Activated CD8-positive, alpha-beta T cell treated with anti-CD3 and anti-CD28 coated beads for 36 hours (primary cell): ENCODE results near the gene VPS25. TPM values are rescaled to one million over a fixed set of nuclear protein-coding genes. Genes with fewer than 3 reads are reported as not detected.

Experiments used
- ATAC-seq: fragments of 200-7000 bp; cut with Tn5 transposase; one replicate; pipeline ENCODE4 v1.10.0; 2021; ENCODE audit warnings: mild to moderate bottlenecking, moderate library complexity
- CTCF ChIA-PET: fragments of 350-600 bp; sonication (Branson Sonifier 250); formaldehyde crosslinking; loops from one replicate; lab custom pipeline; 2021; ENCODE audit warnings: antibody characterized with exemption; lab: Charles Lee
- POLR2A ChIA-PET: fragments of 350-600 bp; sonication (Branson Sonifier 250); formaldehyde crosslinking; loops from one replicate; lab custom pipeline; 2021; ENCODE audit warnings: antibody characterized with exemption; lab: Charles Lee
- DNase-seq: peaks from one replicate; pipeline ENCODE4 v3.0.0-alpha.2; 2020
- H3K27ac Mint-ChIP-seq: one replicate; pipeline ENCODE4 v1.8.0; 2021; ENCODE audit warnings: mild to moderate bottlenecking, mixed read lengths
- H3K27me3 Mint-ChIP-seq: one replicate; pipeline ENCODE4 v1.8.0; 2021; ENCODE audit warnings: mixed read lengths
- H3K36me3 Mint-ChIP-seq: one replicate; pipeline ENCODE4 v1.8.0; 2021; ENCODE audit warnings: low read depth, mixed read lengths
- H3K4me1 Mint-ChIP-seq: one replicate; pipeline ENCODE4 v1.8.0; 2021; ENCODE audit warnings: low read depth, mixed read lengths
- H3K4me3 Mint-ChIP-seq: one replicate; pipeline ENCODE4 v1.8.0; 2021; ENCODE audit warnings: mild to moderate bottlenecking, moderate library complexity, mixed read lengths
- H3K9me3 Mint-ChIP-seq: one replicate; pipeline ENCODE4 v1.8.0; 2021; ENCODE audit warnings: mixed read lengths
- intact Hi-C: fragments of 100-400 bp; cut with micrococcal nuclease; formaldehyde crosslinking; loops from one replicate; pipeline ENCODE4 v1.10.0; 2022
- total RNA-seq, 2 experiments: library from RNA; stranded (reverse); gene quantifications; one replicate each; pipeline ENCODE4 v1.2.3, GENCODE V29; 2021
- TF ChIP-seq, protein P1 (sequence below): fragments of 200-600 bp; IDR thresholded peaks from one replicate; pipeline ENCODE4 v1.8.0; 2022; ENCODE audit warnings: antibody characterized with exemption, mild to moderate bottlenecking

The VPS25 gene
- total RNA-seq, 2 experiments from 2014 or later: 63.4 to 67.2 TPM

DNA sequence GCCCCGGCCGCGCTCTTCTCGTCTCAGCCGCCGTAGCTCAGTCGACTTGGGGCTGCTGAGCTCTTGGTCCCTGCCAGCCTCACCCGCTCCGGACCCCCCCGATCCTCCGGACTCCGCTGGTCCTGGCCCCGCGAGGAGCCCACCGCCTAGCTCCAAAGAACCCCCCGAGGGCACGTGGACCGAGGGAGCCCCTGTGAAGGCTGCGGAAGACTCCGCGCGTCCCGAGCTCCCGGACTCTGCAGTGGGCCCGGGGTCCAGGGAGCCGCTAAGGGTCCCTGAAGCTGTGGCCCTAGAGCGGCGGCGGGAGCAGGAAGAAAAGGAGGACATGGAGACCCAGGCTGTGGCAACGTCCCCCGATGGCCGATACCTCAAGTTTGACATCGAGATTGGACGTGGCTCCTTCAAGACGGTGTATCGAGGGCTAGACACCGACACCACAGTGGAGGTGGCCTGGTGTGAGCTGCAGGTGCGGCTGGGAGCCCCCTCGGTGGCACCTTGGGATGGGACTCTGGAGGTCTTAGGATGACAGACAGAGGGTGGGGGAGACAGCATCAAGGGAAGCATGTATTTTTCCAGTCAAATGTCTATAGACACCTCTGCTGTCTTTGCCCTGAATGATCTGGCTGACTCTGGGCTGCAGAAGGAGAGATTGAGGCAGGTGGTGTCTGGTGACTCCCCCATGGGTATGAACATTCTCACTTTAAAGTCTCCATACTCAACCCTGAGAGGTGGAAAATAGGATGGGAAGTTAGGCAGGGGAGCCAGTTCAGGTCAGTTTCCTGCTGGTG, 7.8 kb downstream of the VPS25 start:
- peaks cover 43% of the 10 kb centered on the region for H3K27me3 Mint-ChIP-seq
- POLR2A ChIA-PET: interaction anchor here (0.7 to 4.5 kb wide), 5 partner anchors 7 to 203 kb away, joined by 3 to 22 read pairs (median 4); partner anchors contain the start of genes CNTD1, COA3 and VPS25
- ATAC-seq: no peak
- CTCF ChIA-PET: interaction anchor here (0.8 kb wide), 1 partner anchor 202 kb away, joined by 3 read pairs; no protein-coding TSS in a partner anchor
- peaks cover 20% of the 10 kb centered on the region for H3K36me3 Mint-ChIP-seq
- TF ChIP-seq, protein P1, sequence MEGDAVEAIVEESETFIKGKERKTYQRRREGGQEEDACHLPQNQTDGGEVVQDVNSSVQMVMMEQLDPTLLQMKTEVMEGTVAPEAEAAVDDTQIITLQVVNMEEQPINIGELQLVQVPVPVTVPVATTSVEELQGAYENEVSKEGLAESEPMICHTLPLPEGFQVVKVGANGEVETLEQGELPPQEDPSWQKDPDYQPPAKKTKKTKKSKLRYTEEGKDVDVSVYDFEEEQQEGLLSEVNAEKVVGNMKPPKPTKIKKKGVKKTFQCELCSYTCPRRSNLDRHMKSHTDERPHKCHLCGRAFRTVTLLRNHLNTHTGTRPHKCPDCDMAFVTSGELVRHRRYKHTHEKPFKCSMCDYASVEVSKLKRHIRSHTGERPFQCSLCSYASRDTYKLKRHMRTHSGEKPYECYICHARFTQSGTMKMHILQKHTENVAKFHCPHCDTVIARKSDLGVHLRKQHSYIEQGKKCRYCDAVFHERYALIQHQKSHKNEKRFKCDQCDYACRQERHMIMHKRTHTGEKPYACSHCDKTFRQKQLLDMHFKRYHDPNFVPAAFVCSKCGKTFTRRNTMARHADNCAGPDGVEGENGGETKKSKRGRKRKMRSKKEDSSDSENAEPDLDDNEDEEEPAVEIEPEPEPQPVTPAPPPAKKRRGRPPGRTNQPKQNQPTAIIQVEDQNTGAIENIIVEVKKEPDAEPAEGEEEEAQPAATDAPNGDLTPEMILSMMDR: no peak
- DNase-seq: no peak
- H3K9me3 Mint-ChIP-seq: no peaks in the 10 kb centered on the region
- no peak overlapping the region for H3K27ac Mint-ChIP-seq
- peaks cover 22% of the 10 kb centered on the region for H3K4me1 Mint-ChIP-seq
- intact Hi-C loops: no loop called here
- no peak overlapping the region for H3K4me3 Mint-ChIP-seq

DNA sequence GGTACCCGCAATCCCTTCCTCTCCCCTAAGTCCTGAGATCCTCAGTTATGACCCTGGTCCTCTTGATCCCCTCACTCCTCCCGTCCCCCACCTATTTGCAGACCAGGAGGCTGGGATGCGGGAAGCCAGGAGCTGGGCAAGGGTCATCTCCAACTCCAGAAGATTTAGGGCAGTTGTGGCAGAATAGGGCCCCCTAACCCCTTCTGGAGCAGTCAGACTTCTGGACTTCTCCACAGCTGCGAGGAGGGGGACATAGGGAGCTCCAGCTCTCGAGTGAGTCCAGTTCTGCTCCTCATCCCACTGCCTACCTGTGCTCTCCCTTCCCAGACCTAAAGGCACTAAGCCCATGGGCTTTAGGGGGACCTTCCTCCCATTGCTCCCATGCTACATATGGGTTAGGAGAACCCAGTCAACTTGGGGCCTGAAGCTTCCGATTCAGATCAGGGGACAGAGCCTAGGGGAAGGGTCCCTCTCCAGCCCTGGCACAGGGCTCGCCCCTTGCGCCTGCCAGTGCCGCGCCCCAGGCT, 8.5 kb downstream of the VPS25 start:
- TF ChIP-seq, protein P1: no peak
- Mint-ChIP-seq H3K36me3 (peaks cover 18% of the 10 kb centered on the region), H3K27me3 (peaks cover 48% of the 10 kb centered on the region), H3K27ac (no peak overlapping the region), H3K9me3 (no peaks in the 10 kb centered on the region), H3K4me1 (peaks cover 22% of the 10 kb centered on the region), H3K4me3 (no peak overlapping the region)
- POLR2A ChIA-PET: interaction anchor here (1.2 to 4.5 kb wide), 4 partner anchors 8 to 16 kb away, joined by 3 to 22 read pairs (median 4); partner anchors contain the start of genes CNTD1, COA3 and VPS25
- ATAC-seq (no peak), DNase-seq (no peak)
- CTCF ChIA-PET: no interaction called here
- intact Hi-C loops: no loop called here

DNA sequence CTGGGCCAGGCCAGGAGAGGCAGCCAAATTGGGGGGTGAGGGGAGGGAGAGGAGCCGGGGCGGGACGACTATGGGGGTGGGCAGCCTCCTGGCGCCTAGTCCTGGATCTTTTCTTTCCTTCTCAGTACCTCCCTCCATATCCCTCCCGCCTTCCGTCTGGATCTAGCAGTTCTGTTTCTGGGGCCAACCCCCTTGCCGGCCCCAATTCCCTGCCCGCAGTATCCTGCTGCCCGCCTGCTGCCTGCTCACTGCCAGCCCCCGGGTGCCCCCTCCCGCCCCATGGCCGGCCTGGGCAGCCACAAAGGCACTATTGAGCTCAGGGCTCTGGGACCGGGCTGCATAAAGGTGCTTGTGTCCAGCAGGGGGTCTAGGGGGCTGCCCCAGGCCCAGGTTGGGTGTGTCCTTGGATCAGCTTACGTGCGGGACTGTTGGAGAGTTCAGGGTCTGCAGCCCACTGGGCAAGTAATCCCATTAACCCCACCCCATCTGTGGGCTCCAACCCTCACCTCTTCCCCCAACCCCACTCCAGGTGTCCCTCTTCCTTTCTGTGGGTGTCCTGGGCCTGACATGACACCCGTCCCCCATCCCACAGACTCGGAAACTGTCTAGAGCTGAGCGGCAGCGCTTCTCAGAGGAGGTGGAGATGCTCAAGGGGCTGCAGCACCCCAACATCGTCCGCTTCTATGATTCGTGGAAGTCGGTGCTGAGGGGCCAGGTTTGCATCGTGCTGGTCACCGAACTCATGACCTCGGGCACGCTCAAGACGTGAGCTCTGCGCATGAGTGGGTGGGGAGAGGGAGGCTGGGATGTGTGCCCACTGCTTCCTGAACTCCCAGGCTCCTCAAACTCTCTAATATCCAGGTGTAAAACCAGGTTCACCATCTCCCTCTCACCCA, 9.2 kb downstream of the VPS25 start:
- POLR2A ChIA-PET: interaction anchor here (0.6 to 4.5 kb wide), 6 partner anchors 9 to 779 kb away, joined by 3 to 22 read pairs (median 4); partner anchors contain the start of genes CNTD1, COA3 and VPS25
- DNase-seq: no peak
- ATAC-seq: peak; percentile 20
- Mint-ChIP-seq H3K4me1 (peaks cover 22% of the 10 kb centered on the region), H3K27ac (no peak overlapping the region), H3K4me3 (no peak overlapping the region), H3K27me3 (peaks cover 52% of the 10 kb centered on the region), H3K36me3 (peaks cover 18% of the 10 kb centered on the region), H3K9me3 (no peaks in the 10 kb centered on the region)
- intact Hi-C loops: no loop called here
- CTCF ChIA-PET: no interaction called here
- TF ChIP-seq, protein P1: no peak

DNA sequence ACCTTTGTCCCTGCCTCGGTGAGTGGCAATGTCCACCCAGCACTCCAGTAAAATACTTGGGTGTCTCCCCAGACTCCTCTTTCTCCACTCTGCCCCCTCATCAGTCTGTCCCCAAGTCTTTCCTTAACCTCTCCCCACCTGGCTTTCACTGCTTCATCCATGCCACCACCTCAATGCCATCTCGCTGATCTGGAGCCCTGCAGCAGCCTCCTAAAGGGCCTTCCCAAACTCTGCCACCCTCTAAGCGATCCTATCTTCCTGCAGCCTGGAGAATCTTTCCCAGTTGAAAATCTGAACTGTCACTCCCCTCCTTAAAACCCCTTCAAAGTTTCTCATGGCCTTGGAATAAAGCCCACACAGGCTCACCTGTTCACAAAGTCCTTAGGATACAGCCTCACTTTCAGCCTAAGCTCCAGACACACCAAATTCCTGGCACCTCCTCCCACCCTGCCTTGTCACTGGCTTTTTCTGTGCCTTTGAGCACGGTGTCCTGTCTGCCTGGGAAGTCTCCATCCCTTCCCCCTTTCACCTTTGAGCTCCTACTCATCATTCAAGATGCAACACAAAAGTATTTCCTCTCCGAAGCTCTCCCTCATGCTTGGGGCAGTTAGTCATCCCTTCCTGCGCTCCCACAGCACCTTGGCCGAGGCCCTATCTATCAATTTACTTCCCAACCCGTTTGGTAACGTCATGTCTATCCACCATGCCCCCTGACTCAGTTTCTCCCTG, 10.0 kb downstream of the VPS25 start:
- no peak overlapping the region for H3K4me3 Mint-ChIP-seq
- peaks cover 13% of the 10 kb centered on the region for H3K36me3 Mint-ChIP-seq
- POLR2A ChIA-PET: interaction anchor here (0.6 to 4.5 kb wide), 5 partner anchors 8 to 779 kb away, joined by 3 to 22 read pairs (median 4); partner anchors contain the start of gene VPS25
- TF ChIP-seq, protein P1: no peak
- CTCF ChIA-PET: no interaction called here
- peaks cover 22% of the 10 kb centered on the region for H3K4me1 Mint-ChIP-seq
- ATAC-seq (no peak), DNase-seq (no peak)
- intact Hi-C loops: no loop called here
- H3K9me3 Mint-ChIP-seq: no peaks in the 10 kb centered on the region
- peaks cover 59% of the 10 kb centered on the region for H3K27me3 Mint-ChIP-seq
- no peak overlapping the region for H3K27ac Mint-ChIP-seq
